Vagina (tissue), 2 donors: ENCODE results near the gene IZUMO4. TPM values are rescaled to one million over a fixed set of nuclear protein-coding genes. Genes with fewer than 3 reads are reported as not detected.
"Not testable (repeated sequence)": the region's sequence is repeated elsewhere in the genome, so short reads cannot be mapped to it uniquely, and the experiment has no call there.

Experiments
- DNase-seq, 2 donors: peaks; one replicate each; pipeline ENCODE4 v3.0.0-alpha.2; 2017; ENCODE audit errors: extremely low spot score in 2 of 2
- H3K27ac ChIP-seq: fragments of 200-600 bp; sonication (generic); one replicate; pipeline ENCODE4 v1.5.1; 2019
- H3K27me3 ChIP-seq: fragments of 200-600 bp; sonication (generic); one replicate; pipeline ENCODE4 v1.5.1; 2019
- H3K36me3 ChIP-seq, 2 donors: fragments of 200-600 bp; sonication (generic); one replicate each; pipeline ENCODE4 v1.5.1; 2017 to 2019
- H3K4me1 ChIP-seq: fragments of 200-600 bp; sonication (generic); one replicate; pipeline ENCODE4 v1.5.1; 2019
- H3K4me3 ChIP-seq, 2 donors: fragments of 200-600 bp; sonication (generic); 1 replicate in 1 of 2; 2 replicates in 1 of 2; pipeline ENCODE4 v1.5.1; 2016 to 2019
- H3K9me3 ChIP-seq: fragments of 200-600 bp; sonication (generic); one replicate; pipeline ENCODE4 v1.5.1; 2019
- CTCF ChIP-seq, 3 experiments: fragments of 450-650 bp in 2 of 3; fragments of 200-600 bp in 1 of 3; sonication (generic) in 1 of 3; IDR thresholded peaks; one replicate each; pipeline ENCODE4 v1.5.1; 2017 to 2019; ENCODE audit warnings: antibody characterized with exemption in 3 of 3, mild to moderate bottlenecking in 2 of 3, moderate library complexity in 2 of 3
- POLR2A ChIP-seq, 2 donors: fragments of 450-650 bp; IDR thresholded peaks; one replicate each; pipeline ENCODE4 v1.6.1; 2017; ENCODE audit warnings: antibody characterized with exemption in 2 of 2, mild to moderate bottlenecking in 2 of 2, moderate library complexity in 2 of 2
- POLR2AphosphoS5 ChIP-seq, 2 donors: sonication (generic); formaldehyde crosslinking; IDR thresholded peaks; one replicate each; pipeline ENCODE4 v1.9.0; 2017; ENCODE audit warnings: antibody characterized with exemption in 2 of 2, mild to moderate bottlenecking in 2 of 2, low read depth in 1 of 2; ENCODE audit not compliant: insufficient read depth in 1 of 2
- intact Hi-C: fragments of 100-400 bp; cut with DNase I; formaldehyde crosslinking; loops from one replicate; pipeline ENCODE4 v1.15.1; 2023
- total RNA-seq: library from RNA; depleted of rRNA; stranded (reverse); fragments of >200 nt; gene quantifications from one replicate; pipeline ENCODE4 v1.2.3, GENCODE V29; 2016

IZUMO4 gene
- total RNA-seq, 1 donor from 2014 or later: 7.9 TPM

GRCh38 chr19:2129892-2130770 is 33.4 kb downstream of the IZUMO4 start:
- no peak for DNase-seq
- H3K27ac ChIP-seq: no peak overlapping the region
- peaks cover 0 to 66% of the 10 kb centered on the region in 2 donors for H3K36me3 ChIP-seq
- no peaks in the 10 kb centered on the region for H3K27me3 ChIP-seq
- no peaks in the 10 kb centered on the region for H3K4me1 ChIP-seq
- H3K4me3 ChIP-seq: no peak overlapping the region
- intact Hi-C loops: no loop called here
- H3K9me3 ChIP-seq: no peaks in the 10 kb centered on the region
- TF ChIP-seq POLR2A (IDR thresholded peaks at IDR 0.05) (no peak), CTCF (IDR thresholded peaks at IDR 0.05) (no peak), POLR2AphosphoS5 (IDR thresholded peaks at IDR 0.05; ENCODE audit: insufficient read depth in 1 of 2, low read depth in 1 of 2) (no peak)

GRCh38 chr19:2131012-2131975 is 34.6 kb downstream of the IZUMO4 start:
- intact Hi-C loops, H3K4me3 ChIP-seq, H3K9me3 ChIP-seq, H3K27me3 ChIP-seq, H3K27ac ChIP-seq, DNase-seq, H3K4me1 ChIP-seq: not testable (repeated sequence)
- H3K36me3 ChIP-seq: peaks cover 0 to 67% of the 10 kb centered on the region in 2 donors

- Histone ChIP-seq H3K36me3 (peaks cover 0 to 70% of the 10 kb centered on the region in 2 donors), H3K27ac (no peak overlapping the region), H3K4me3 (no peak overlapping the region), H3K4me1 (no peaks in the 10 kb centered on the region), H3K9me3 (no peaks in the 10 kb centered on the region), H3K27me3 (no peaks in the 10 kb centered on the region)
- TF ChIP-seq POLR2A (IDR thresholded peaks at IDR 0.05) (no peak), POLR2AphosphoS5 (IDR thresholded peaks at IDR 0.05; ENCODE audit: insufficient read depth in 1 of 2, low read depth in 1 of 2) (no peak), CTCF (IDR thresholded peaks at IDR 0.05) (no peak)
- intact Hi-C loops: no loop called here
- no peak for DNase-seq
Measured at GRCh38 chr19:2132191-2132590, 35.5 kb downstream of the IZUMO4 start.

GRCh38 chr19:2132731-2133490 is 36.2 kb downstream of the IZUMO4 start:
- H3K4me3 ChIP-seq: no peak overlapping the region
- no peaks in the 10 kb centered on the region for H3K9me3 ChIP-seq
- DNase-seq: no peak
- H3K27me3 ChIP-seq: no peaks in the 10 kb centered on the region
- peaks cover 0 to 70% of the 10 kb centered on the region in 2 donors for H3K36me3 ChIP-seq
- no peak overlapping the region for H3K27ac ChIP-seq
- TF ChIP-seq CTCF (IDR thresholded peaks at IDR 0.05) (no peak), POLR2A (IDR thresholded peaks at IDR 0.05) (no peak), POLR2AphosphoS5 (IDR thresholded peaks at IDR 0.05; ENCODE audit: insufficient read depth in 1 of 2, low read depth in 1 of 2) (no peak)
- intact Hi-C loops: no loop called here
- no peaks in the 10 kb centered on the region for H3K4me1 ChIP-seq
